ENCODE data around the gene RUNX1. TPM values are rescaled to one million over a fixed set of nuclear protein-coding genes. Genes with fewer than 3 reads are reported as not detected.

The RUNX1 gene
- total RNA-seq (2014; rRNA removed) (55.2 and 77.8 TPM in 2 replicates), Bru-seq, nascent RNA (percentile 95 among the genes with signal in this experiment), BruChase-seq, experiment 1, labeled RNA remaining after a 6-hour chase (percentile 80 among the genes with signal in this experiment), BruChase-seq, experiment 2, labeled RNA remaining after a 2-hour chase (percentile 88 among the genes with signal in this experiment)
- long read RNA-seq, full-length matches to known transcripts: 3 of 47 reads
- long read RNA-seq, partial matches to known transcripts: 8 of 47 reads
- long read RNA-seq, other reads (novel, unspliced or antisense): 36 of 47 reads

- Histone ChIP-seq H3F3A (ENCODE audit: low read length, unreplicated experiment) (peaks cover 12% of the 10 kb centered on the region), H3K27ac (ENCODE audit: low read length) (peak within 1 kb of the TSS; percentile 91), H3K4me3 (ENCODE audit: low read length) (peak within 1 kb of the TSS; percentile 75), H3K4me2 (ENCODE audit: low read length) (peak within 1 kb of the TSS; percentile 90), H3K9me3 (ENCODE audit: low read length) (no peaks in the 10 kb centered on the region), H4K20me1 (ENCODE audit: low read length) (no peaks in the 10 kb centered on the region), H3K36me3 (ENCODE audit: low read depth, low read length) (peaks cover 21% of the 10 kb centered on the region), H3K4me1 (ENCODE audit: insufficient read depth, low read length) (peaks cover 53% of the 10 kb centered on the region), H3K79me2 (ENCODE audit: low read length) (peaks cover 51% of the 10 kb centered on the region), H3K9ac (ENCODE audit: low read length) (peak within 1 kb of the TSS; percentile 75), H2AFZ (ENCODE audit: low read length) (peak within 1 kb of the TSS; percentile 35), H3K27me3 (ENCODE audit: low read length) (no peaks in the 10 kb centered on the region), H3K9me2 (replicated peaks; ENCODE audit: low read length) (no peaks in the 10 kb centered on the region)
- intact Hi-C loops (cut with micrococcal nuclease): loop anchor here (5.0 kb wide), 2 partner anchors 252 to 463 kb away; no protein-coding TSS in a partner anchor
- peak; percentile 3 for ATAC-seq
- TF ChIP-seq EZH2 (IDR thresholded peaks at IDR 0.05; ENCODE audit: low read length, unreplicated experiment): no peak
- no peak for TF ChIP-seq EZH2phosphoT487 (IDR thresholded peaks at IDR 0.05; ENCODE audit: borderline replicate concordance, low read length)
- no peak for TF ChIP-seq CTCF (conservative IDR thresholded peaks at IDR 0.05; ENCODE audit: low read depth, low read length)
- ChIA-PET CTCF (interaction anchor here (0.7 kb wide), 1 partner anchor 66 kb away, joined by 3 read pairs; no protein-coding TSS in a partner anchor), POLR2A (ENCODE audit: unreplicated experiment) (interaction anchor here (0.6 to 2.2 kb wide), 3 partner anchors 160 to 697 kb away, joined by 4 to 30 read pairs (median 4); no protein-coding TSS in a partner anchor)
- BruUV-seq (replicated peaks): TSS peak; percentile 58
- DNase-seq: peak; percentile 89
These were observed at the start of gene RUNX1 for GRCh38 chr21:35048706-35049617. TSS of gene RUNX1 (minus strand) at chr21:35049302.

- Histone ChIP-seq H3K9me2 (replicated peaks; ENCODE audit: low read length) (no peaks in the 10 kb centered on the region), H3F3A (ENCODE audit: low read length, unreplicated experiment) (no peaks in the 10 kb centered on the region), H3K27me3 (ENCODE audit: low read length) (no peaks in the 10 kb centered on the region), H3K9me3 (ENCODE audit: low read length) (no peaks in the 10 kb centered on the region), H3K9ac (ENCODE audit: low read length) (no peak overlapping the region), H4K20me1 (ENCODE audit: low read length) (no peaks in the 10 kb centered on the region), H3K4me2 (ENCODE audit: low read length) (no peak overlapping the region), H3K79me2 (ENCODE audit: low read length) (no peaks in the 10 kb centered on the region), H3K36me3 (ENCODE audit: low read depth, low read length) (no peaks in the 10 kb centered on the region), H3K4me3 (ENCODE audit: low read length) (no peak overlapping the region), H3K27ac (ENCODE audit: low read length) (no peak overlapping the region), H3K4me1 (ENCODE audit: insufficient read depth, low read length) (no peaks in the 10 kb centered on the region), H2AFZ (ENCODE audit: low read length) (no peak overlapping the region)
- BruUV-seq (replicated peaks): no TSS peak
- no peak for DNase-seq
- TF ChIP-seq EZH2 (IDR thresholded peaks at IDR 0.05; ENCODE audit: low read length, unreplicated experiment) (no peak), CTCF (conservative IDR thresholded peaks at IDR 0.05; ENCODE audit: low read depth, low read length) (no peak), EZH2phosphoT487 (IDR thresholded peaks at IDR 0.05; ENCODE audit: borderline replicate concordance, low read length) (no peak)
- intact Hi-C loops (cut with micrococcal nuclease): loop anchor here (2.0 kb wide), 1 partner anchor 25 kb away; no protein-coding TSS in a partner anchor
- no peak for ATAC-seq
- ChIA-PET CTCF (no interaction called here), POLR2A (ENCODE audit: unreplicated experiment) (no interaction called here)
These were observed 48.4 kb upstream of the RUNX1 start for GRCh38 chr21:35097525-35097924.
